Colonic mucosa (tissue), 4 donors: ENCODE measurements around the gene FAM89B. TPM values are rescaled to one million over a fixed set of nuclear protein-coding genes. Genes with fewer than 3 reads are reported as not detected.

ENCODE experiments used
- DNase-seq: peaks from one replicate; pipeline ENCODE4 v3.0.0-alpha.2; 2020
- H3K27ac ChIP-seq: fragments of 200-600 bp; one replicate; pipeline ENCODE4 v1.8.0; 2021
- H3K27me3 ChIP-seq: fragments of 200-600 bp; one replicate; pipeline ENCODE4 v1.8.0; 2021
- H3K36me3 ChIP-seq: fragments of 200-600 bp; one replicate; pipeline ENCODE4 v1.8.0; 2021
- H3K4me1 ChIP-seq: fragments of 200-600 bp; one replicate; pipeline ENCODE4 v1.8.0; 2021; ENCODE audit warnings: mild to moderate bottlenecking
- H3K4me3 ChIP-seq: fragments of 200-600 bp; one replicate; pipeline ENCODE4 v1.8.0; 2021
- H3K9ac ChIP-seq, 2 donors: one replicate each; pipeline ENCODE4 v1.7.0; 2013; ENCODE audit warnings: control low read depth in 2 of 2, low read depth in 2 of 2, low read length in 2 of 2
- H3K9me3 ChIP-seq: fragments of 200-600 bp; one replicate; pipeline ENCODE4 v1.8.0; 2021
- intact Hi-C: fragments of 100-400 bp; cut with DNase I; formaldehyde crosslinking; loops from one replicate; pipeline ENCODE4 v1.14.1; 2022
- total RNA-seq, 2 donors: library from RNA; stranded (reverse); fragmentation: NEBNext Ultra II Directional in 1 of 2; extraction: Animal tissue kit (Norgen Biotek cat#: 25700) in 1 of 2; gene quantifications; one replicate each; pipeline ENCODE4 v1.2.1, GENCODE V29; 2021
- TF ChIP-seq, protein P1 (sequence below): fragments of 200-600 bp; IDR thresholded peaks from one replicate; pipeline ENCODE4 v1.8.0; 2022; ENCODE audit warnings: antibody characterized with exemption, mild to moderate bottlenecking
- donor health status: healthy.
- donor health status: DM: no; HTN: no; CAD: no.
- donor health status: DM: no; HTN: no; CAD: no.

The FAM89B gene
- total RNA-seq, 2 donors from 2014 or later, result 27.4 to 32.2 TPM

DNA sequence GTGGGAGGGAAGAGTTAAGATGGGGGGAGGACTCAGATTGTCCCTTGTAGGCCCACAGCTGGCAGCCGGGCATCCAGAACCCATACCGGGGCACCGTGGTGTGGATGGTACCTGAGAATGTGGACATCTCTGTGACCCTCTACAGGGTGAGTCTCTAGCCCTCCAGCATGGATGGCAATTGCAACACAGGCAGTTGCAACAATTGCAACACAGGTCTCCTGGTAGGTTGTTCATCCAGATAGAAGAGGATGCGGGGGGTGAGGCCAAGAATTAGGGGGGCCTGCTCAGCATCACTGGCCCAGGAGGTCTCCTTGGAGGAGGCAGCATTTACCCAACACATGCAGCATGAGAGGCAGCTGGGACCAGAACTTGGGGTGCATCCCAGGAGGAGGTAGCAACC lies 7.0 kb downstream of the FAM89B start:
- DNase-seq, result no peak
- Histone ChIP-seq H3K27ac (no peak overlapping the region), H3K9me3 (no peaks in the 10 kb centered on the region), H3K9ac (no peak overlapping the region), H3K4me3 (no peak overlapping the region), H3K27me3 (no peaks in the 10 kb centered on the region), H3K4me1 (peaks cover 27% of the 10 kb centered on the region), H3K36me3 (peaks cover 19% of the 10 kb centered on the region)
- intact Hi-C loops, result no loop called here
- TF ChIP-seq, protein P1, sequence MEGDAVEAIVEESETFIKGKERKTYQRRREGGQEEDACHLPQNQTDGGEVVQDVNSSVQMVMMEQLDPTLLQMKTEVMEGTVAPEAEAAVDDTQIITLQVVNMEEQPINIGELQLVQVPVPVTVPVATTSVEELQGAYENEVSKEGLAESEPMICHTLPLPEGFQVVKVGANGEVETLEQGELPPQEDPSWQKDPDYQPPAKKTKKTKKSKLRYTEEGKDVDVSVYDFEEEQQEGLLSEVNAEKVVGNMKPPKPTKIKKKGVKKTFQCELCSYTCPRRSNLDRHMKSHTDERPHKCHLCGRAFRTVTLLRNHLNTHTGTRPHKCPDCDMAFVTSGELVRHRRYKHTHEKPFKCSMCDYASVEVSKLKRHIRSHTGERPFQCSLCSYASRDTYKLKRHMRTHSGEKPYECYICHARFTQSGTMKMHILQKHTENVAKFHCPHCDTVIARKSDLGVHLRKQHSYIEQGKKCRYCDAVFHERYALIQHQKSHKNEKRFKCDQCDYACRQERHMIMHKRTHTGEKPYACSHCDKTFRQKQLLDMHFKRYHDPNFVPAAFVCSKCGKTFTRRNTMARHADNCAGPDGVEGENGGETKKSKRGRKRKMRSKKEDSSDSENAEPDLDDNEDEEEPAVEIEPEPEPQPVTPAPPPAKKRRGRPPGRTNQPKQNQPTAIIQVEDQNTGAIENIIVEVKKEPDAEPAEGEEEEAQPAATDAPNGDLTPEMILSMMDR, result no peak

DNA sequence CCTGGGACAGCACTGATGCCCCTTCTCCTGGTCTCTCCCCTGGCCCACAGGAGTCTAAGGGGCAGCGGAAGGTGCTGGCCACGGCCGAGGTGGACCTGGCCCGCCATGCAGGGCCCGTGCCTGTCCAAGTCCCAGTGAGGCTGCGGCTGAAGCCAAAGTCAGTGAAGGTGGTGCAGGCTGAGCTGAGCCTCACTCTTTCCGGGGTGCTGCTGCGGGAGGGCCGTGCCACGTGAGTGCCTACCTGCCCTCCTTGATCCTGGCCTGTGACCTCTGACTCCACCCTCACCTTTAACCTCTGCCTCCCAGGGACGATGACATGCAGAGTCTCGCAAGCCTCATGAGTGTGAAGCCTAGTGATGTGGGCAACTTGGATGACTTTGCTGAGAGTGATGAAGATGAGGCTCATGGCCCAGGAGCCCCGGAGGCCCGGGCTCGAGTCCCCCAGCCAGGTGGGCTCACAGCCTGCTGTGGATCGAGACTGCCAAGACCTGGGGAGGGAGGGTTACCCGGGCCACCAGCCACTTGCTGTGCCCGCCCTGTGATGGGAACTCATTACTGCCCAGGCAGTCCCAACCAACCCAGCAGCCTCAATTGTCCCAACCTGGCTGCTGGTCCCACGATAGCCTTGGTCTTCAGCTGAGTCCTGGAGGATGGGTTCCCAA lies 7.8 kb downstream of the FAM89B start:
- TF ChIP-seq, protein P1, result no peak
- H3K36me3 ChIP-seq, result peaks cover 19% of the 10 kb centered on the region
- no peak overlapping the region for H3K27ac ChIP-seq
- H3K4me3 ChIP-seq, result no peak overlapping the region
- H3K9me3 ChIP-seq, result no peaks in the 10 kb centered on the region
- peaks cover 23% of the 10 kb centered on the region for H3K4me1 ChIP-seq
- H3K27me3 ChIP-seq, result no peaks in the 10 kb centered on the region
- H3K9ac ChIP-seq, result no peak overlapping the region
- intact Hi-C loops, result no loop called here
- DNase-seq, result no peak

DNA sequence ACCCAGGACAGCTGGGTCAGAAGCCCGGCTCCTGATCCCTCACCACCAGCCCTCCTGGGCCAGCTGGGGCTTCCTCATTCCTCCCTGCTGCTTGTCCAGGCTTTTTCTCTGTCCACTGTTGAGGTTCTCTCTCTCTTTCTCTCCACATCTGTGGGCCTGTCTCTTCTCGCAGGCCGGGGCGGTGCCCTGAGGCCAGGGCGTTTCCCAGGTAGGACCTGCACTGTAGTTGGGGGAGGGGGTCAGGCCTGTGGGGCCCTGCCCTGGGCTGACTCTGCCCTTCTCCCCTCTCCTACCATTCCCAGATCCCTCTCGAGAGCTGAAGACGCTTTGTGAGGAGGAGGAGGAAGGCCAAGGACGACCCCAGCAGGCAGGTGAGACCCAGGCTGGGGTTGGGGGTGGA lies 8.4 kb downstream of the FAM89B start:
- H3K4me3 ChIP-seq, result no peak overlapping the region
- H3K27ac ChIP-seq, result no peak overlapping the region
- no peaks in the 10 kb centered on the region for H3K9me3 ChIP-seq
- no peaks in the 10 kb centered on the region for H3K27me3 ChIP-seq
- TF ChIP-seq, protein P1, result no peak
- peaks cover 19% of the 10 kb centered on the region for H3K36me3 ChIP-seq
- intact Hi-C loops, result no loop called here
- no peak overlapping the region for H3K9ac ChIP-seq
- no peak for DNase-seq
- peaks cover 20% of the 10 kb centered on the region for H3K4me1 ChIP-seq

DNA sequence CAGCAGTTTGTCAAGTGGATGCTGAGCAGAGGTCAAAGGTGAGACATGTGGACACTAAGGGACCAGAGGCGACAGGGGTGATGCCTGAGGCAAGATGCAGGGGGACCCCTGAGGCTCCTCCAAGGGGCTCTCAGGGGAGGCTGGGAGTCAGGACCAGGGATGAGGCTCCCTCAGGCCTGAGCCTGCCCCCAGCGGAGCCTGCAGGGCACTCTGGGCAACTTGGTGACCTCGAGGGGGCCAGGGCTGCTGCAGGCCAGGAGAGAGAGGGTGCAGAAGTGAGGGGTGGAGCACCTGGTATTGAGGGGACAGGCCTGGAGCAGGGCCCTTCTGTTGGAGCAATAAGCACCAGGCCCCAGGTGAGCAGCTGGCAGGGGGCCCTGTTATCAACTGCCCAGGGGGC lies 9.6 kb downstream of the FAM89B start:
- DNase-seq, result no peak
- Histone ChIP-seq H3K36me3 (peaks cover 19% of the 10 kb centered on the region), H3K27ac (no peak overlapping the region), H3K4me3 (no peak overlapping the region), H3K27me3 (no peaks in the 10 kb centered on the region), H3K9ac (no peak overlapping the region), H3K9me3 (no peaks in the 10 kb centered on the region), H3K4me1 (peaks cover 18% of the 10 kb centered on the region)
- TF ChIP-seq, protein P1, result no peak
- intact Hi-C loops, result no loop called here

DNA sequence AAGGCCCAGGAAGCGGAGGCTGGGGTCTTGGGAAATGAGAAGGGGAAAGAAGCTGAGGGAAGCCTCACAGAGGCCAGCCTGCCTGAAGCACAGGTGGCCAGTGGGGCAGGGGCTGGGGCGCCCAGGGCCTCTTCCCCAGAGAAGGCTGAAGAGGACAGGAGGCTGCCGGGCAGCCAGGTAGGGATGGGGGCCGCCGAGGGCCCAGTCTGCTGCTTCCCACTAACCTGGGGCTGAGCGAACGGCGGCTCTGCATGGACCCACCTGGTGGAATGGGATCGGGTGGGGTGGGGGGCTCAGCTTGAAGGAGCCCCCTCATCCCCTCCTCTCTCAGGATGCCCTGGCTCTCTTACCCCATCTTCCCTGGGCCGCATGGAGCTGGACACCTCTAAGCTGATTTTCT lies 11.3 kb downstream of the FAM89B start:
- TF ChIP-seq, protein P1, result no peak
- H3K27me3 ChIP-seq, result no peaks in the 10 kb centered on the region
- no peaks in the 10 kb centered on the region for H3K9me3 ChIP-seq
- no peak overlapping the region for H3K9ac ChIP-seq
- intact Hi-C loops, result no loop called here
- no peak for DNase-seq
- no peak overlapping the region for H3K27ac ChIP-seq
- H3K36me3 ChIP-seq, result peaks cover 19% of the 10 kb centered on the region
- H3K4me1 ChIP-seq, result peaks cover 1% of the 10 kb centered on the region
- no peak overlapping the region for H3K4me3 ChIP-seq
